ENCODE data around the gene ANTXR2. TPM values are rescaled to one million over a fixed set of nuclear protein-coding genes. Genes with fewer than 3 reads are reported as not detected.

Gene ANTXR2
- total and polyA plus RNA-seq, 2 of the 13 experiments (the other 11 are each of a cell fraction or from before 2014, with no cell fraction given), result 4.6 to 14.5 TPM

- TF ChIP-seq SMYD3 (CRISPR knock-in tag; IDR thresholded peaks at IDR 0.05), result no peak
- peak; percentile 50; the same call in 1 of the 2 replicates for TF ChIP-seq SALL1 (CRISPR knock-in tag; IDR thresholded peaks at IDR 0.05)
- TF ChIP-seq TBX3 (IDR thresholded peaks at IDR 0.05; ENCODE audit: borderline replicate concordance), result no peak
- TF ChIP-seq IKZF5 (CRISPR knock-in tag; IDR thresholded peaks at IDR 0.05), result 0 out of 2 replicates have a peak, but pooled peaks have one; percentile 23
- no peak for TF ChIP-seq ONECUT2 (CRISPR knock-in tag; IDR thresholded peaks at IDR 0.05)
- 0 out of 4 replicates have a peak, but pooled peaks of 1 of the 2 experiments have one; percentile 33 for TF ChIP-seq KLF16 (CRISPR knock-in tag; IDR thresholded peaks at IDR 0.05)
- no peak for TF ChIP-seq RBFOX2 (IDR thresholded peaks at IDR 0.05; ENCODE audit: low read depth, low read length)
- no peak for TF ChIP-seq ZNF746 (CRISPR knock-in tag; IDR thresholded peaks at IDR 0.05)
- TF ChIP-seq ZBTB10 (CRISPR knock-in tag; IDR thresholded peaks at IDR 0.05; ENCODE audit: borderline replicate concordance), result no peak
- no peak for TF ChIP-seq GMEB1 (CRISPR knock-in tag; IDR thresholded peaks at IDR 0.05; ENCODE audit: borderline replicate concordance)
- TF ChIP-seq POLR2A (IDR thresholded peaks at IDR 0.05; ENCODE audit: insufficient read depth in 1 of 2, low read depth in 2 of 2, low read length in 2 of 2), result no peak
- TF ChIP-seq SRSF4 (IDR thresholded peaks at IDR 0.05; ENCODE audit: low read depth, low read length, poor library complexity, severe bottlenecking), result no peak
- no peak for TF ChIP-seq ZNF510 (CRISPR knock-in tag; IDR thresholded peaks at IDR 0.05; ENCODE audit: low read depth)
- no peak for TF ChIP-seq MAFK (conservative IDR thresholded peaks at IDR 0.05 in 1 of 2, IDR thresholded peaks at IDR 0.05 in 1 of 2; ENCODE audit: low read length in 2 of 2)
- TF ChIP-seq GABPA (IDR thresholded peaks at IDR 0.05; ENCODE audit: low read depth, low read length), result no peak
- peak; percentile 59 for TF ChIP-seq GABPA (CRISPR knock-in tag; IDR thresholded peaks at IDR 0.05; ENCODE audit: low read depth)
- TF ChIP-seq HBP1 (CRISPR knock-in tag; IDR thresholded peaks at IDR 0.05; ENCODE audit: low read depth), result no peak
- TF ChIP-seq CEBPB (IDR thresholded peaks at IDR 0.05; ENCODE audit: borderline replicate concordance, low read depth, low read length), result peak; percentile 43; the same call in 1 of the 2 replicates
- TF ChIP-seq ZNF207 (IDR thresholded peaks at IDR 0.05; ENCODE audit: borderline replicate concordance), result no peak
- TF ChIP-seq HNRNPUL1 (IDR thresholded peaks at IDR 0.05; ENCODE audit: low read depth, low read length), result no peak
- no peak for TF ChIP-seq IKZF1 (IDR thresholded peaks at IDR 0.05)
- TF ChIP-seq SOX6 (IDR thresholded peaks at IDR 0.05), result no peak
- TF ChIP-seq SOX6 (CRISPR knock-in tag; IDR thresholded peaks at IDR 0.05), result 0 out of 2 replicates have a peak, but pooled peaks have one; percentile 20
- TF ChIP-seq MED1 (CRISPR knock-in tag; IDR thresholded peaks at IDR 0.05), result peak; percentile 46; the same call in 1 of the 2 replicates
- no peak for TF ChIP-seq ZNF235 (CRISPR knock-in tag; IDR thresholded peaks at IDR 0.05; ENCODE audit: borderline replicate concordance)
- TF ChIP-seq SP4 (CRISPR knock-in tag; IDR thresholded peaks at IDR 0.05), result no peak
Measured at GRCh38 chr4:79852305-79852730, 220.7 kb downstream of the ANTXR2 start (continued).

Data from HepG2 (cell line).